ENCODE data around the gene NFE2L2.
"Not testable (repeated sequence)": the region's sequence is repeated elsewhere in the genome, so short reads cannot be mapped to it uniquely, and the experiment has no call there.

NFE2L2 gene

DNA sequence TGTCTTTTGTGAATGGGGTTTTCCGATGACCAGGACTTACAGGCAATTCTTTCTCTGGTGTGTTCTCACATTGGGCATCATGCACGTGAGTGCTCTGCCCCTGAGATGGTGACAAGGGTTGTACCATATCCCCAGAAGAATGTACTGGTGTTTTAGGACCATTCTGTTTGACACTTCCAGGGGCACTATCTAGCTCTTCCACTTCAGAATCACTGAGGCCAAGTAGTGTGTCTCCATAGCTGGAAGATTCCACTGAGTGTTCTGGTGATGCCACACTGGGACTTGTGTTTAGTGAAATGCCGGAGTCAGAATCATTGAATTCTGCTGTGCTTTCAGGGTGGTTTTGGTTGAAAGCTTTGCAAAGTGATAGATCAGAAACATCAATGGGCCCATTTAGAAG lies 33.3 kb downstream of the NFE2L2 start:
- no peak for DNase-seq

DNA sequence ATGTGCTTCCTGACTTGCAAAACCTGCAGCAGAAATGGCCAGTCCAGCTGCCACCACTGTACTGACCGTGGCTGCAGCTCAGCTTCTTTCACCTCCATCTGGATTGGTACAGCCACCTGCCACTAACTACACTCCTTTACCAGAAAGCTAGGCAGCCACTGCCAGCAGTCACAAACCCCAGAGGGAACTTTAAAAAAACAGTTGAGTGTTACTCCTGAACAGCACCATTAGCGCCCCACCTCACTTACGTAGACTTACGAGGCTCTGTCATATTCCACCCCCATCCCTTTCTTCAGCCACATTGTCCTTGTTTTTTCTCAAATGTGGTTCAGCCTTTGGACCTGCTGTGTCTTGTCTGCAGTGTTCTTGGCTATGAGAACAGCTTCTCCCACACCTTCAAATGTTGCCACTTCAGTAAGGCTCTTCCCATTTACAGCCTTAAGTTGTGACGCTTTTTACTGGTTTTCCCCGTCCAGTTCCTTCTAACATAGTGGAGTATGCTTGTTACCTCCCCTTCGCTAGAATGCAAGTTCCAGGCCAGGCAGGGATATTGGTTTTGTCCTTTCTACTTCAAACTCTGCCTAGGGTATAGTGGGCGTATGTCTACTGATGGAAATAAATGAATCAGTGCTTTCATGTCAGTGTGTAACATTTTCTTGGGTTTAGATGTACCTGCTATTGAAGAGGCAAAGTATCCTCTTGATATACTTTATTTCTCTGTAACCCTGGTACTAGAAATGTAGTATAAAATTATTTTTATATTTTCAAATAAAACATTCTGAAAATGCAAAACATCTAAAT lies 34.9 kb downstream of the NFE2L2 start:
- no peak for DNase-seq

DNA sequence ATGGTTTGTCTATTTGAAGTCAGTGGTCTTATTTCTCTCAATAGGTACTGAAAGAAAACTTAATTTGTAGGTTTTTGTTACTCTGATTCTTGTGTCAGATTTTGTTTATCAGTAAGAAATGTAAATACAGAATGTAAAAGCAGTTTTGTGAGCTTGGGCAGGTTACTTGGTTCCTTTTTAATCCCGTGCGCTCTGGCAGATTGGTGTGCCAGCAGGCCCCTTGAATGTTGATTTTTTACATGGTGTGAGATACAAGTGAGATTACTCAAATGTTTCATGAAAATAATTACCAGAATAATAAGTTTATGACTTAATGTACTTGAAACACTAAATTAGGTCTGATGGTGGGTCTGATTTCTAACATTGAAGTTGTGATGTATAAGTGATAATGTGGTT lies 38.6 kb downstream of the NFE2L2 start:
- no peak for DNase-seq

DNA sequence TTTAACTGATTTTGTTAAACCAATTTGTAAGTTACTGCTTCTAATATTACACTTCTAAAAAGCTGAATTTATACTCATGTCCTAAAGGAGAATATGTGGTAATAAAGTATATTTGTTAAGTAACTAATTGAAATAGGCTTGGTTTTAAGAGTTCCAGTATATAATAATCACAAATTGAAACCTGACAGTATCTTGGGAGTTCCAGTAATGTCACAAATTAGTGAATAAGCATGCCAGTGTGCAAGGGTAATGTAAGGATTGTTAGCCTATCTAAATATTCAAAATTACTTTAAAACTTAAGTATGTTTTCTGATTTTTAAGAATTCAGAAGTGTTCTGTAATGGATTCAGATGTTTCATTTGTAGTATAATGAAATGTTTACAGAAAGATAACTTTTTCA lies 41.1 kb downstream of the NFE2L2 start:
- not testable (repeated sequence) for DNase-seq

DNA sequence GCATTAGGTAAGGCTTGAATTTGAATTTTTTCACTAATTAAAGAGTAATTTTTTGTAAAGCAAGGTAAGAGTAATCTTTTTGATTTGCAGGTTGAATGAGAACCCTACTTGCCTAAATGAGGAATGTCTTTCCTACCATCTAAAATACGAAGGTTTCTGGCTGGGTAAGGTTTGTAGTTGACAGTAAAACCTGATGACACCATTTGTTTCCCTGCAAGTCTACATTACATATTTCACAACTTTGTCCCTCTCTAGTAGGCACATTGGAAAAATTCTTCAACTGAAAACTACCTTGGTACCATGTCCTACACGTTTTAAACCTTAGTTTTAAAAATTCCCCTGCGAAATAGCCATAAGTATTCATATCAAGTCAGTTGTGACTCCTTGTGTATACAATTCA lies 42.6 kb downstream of the NFE2L2 start:
- no peak for DNase-seq

DNA sequence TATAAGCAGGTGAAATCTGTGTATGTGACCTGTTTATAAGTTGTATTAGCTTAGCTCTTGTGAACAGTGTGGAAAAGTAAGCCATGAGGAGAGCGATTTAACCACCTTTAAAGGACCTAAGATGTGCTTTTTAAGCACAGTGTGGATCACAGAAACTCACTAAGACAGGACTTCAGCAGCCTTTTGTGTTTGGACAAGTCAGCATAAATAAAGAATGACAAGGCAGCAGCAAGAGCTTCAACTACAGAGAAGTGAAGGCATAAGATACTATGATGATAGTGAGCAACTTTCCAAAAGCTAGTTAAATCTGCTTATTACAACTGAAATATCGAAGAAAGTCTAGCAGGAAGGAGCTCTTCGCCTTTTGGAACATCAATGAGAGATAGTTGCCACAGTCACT lies 43.0 kb downstream of the NFE2L2 start:
- no peak for DNase-seq

DNA sequence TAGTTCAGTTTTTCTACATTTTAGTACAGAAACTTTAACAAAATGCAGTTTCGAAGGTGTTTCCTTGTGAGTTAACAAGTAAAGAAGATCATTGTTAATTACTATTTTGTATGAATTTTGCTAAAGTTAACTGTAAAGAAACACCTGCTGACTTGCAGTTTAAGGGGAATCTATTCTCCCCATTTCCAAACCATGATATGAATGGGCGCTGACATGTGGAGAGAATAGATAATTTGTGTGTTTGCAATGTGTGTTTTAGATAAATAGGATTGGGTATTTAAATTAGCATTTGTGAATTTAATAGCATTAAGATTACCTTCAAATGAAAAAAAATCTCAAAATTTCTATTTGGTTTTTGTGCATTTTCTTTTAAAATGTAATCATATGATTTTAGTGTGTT lies 44.7 kb downstream of the NFE2L2 start:
- DNase-seq = not testable (repeated sequence)

DNA sequence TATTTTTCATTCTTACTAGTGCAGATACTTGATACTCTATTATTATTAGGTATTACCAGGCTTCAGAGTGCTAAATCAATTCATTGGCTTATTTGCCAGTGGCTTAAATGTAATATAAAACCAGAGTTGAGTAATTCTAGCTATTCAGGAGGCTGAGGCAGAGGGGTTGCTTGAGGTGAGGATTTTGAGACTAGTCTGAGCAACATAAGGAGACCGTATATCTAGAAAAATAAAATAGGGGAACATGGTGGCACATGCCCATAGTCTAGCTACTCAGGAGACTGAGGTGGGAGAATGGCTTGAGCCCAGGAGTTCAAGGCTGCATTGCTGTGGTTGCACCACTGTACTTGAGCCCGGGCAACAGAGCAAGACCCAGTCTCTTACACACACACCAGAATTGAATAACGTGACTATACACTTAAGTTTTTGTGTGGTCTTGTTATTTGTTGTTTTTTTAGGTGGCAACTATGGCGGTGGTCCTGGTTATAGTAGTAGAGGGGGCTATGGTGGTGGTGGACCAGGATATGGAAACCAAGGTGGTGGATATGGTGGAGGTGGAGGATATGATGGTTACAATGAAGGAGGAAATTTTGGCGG lies 47.2 kb downstream of the NFE2L2 start:
- no peak for DNase-seq

DNA sequence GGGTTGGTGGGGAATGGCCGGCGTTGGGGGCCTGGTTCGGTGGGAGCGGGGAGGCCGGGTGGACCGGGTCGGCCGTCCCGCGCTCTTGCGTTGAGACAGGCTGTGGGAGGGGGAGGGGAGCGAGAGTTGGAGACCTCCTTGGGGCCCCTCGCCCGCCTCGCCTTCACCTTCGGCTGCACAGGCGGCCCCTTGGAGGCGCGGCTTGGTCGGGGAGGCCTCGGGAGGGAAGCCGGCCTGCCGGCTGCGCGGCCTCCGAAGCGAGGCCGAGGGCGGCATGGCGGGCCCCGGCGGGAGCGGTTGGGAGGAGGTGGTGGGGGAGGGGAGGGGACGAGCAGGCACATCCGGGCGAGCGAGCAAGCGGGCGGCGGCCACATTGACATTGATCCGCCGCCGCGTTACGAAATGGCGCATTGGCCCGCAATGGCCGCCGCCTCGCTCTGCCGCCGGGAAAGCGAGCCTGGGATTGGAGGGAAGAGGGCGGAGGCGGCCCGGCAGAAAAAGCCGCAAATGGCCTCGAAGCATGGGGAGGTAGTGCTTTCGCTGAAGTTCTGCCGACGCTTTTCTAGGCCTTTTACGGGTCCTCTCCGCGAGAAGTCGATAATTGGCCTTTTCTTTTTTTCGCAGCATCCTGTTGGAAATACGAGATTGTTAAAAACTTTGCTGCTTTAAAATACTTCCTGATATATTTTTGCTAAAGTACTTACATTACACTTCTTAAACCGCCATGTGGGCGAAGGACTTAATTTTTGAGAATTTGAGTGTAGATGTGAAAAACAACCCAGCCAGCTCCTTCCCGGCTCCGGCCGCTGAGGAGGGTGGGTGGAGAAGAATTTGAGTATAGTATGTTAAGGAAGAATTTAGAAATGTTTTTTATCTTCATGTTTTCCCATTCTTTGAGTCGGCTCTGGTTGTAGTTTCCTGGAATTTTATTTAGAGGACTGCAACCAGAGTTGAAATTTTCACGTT lies 51.4 kb downstream of the NFE2L2 start:
- peak; percentile 90 for DNase-seq

DNA sequence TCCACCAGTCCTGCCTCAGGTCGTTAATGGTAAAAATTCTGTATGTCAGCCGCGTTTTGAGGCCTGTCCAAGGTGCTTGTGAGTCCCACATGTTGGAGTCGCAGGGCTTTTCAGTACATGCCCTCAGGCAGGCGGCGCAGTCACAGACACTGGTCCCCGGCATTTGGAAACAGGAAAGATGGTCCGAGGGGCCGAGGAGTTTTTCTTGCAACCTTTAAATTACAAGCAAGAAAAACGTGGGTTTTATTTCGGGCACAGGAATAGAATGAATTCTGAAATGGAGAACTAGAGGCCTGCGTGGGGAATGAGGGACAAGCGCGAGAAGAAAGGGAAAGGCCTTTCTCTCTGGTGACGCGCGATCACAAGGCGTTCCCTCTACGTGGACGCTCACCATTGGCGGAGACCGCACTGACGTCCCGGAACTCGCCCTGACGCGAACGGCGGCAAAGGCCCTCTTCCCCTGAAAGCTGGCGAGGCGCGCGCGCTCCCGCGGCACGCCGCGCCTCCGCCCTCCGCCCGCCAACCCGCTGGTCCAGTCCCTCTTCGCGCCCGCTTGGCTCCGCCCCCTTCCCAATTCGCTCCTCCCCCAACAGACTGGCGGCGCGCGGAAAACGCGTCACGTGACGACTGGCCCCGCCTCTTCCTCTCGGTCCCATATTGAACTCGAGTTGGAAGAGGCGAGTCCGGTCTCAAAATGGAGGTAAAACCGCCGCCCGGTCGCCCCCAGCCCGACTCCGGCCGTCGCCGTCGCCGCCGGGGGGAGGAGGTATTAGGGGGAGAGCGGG lies 52.2 kb downstream of the NFE2L2 start, which contains the start of gene HNRNPA3:
HNRNPA3 (plus strand) TSS at position 689 of the 785 bp plus-strand sequence; CDS start at position 695, 6 bp downstream.
- peak; percentile 100 for DNase-seq

DNA sequence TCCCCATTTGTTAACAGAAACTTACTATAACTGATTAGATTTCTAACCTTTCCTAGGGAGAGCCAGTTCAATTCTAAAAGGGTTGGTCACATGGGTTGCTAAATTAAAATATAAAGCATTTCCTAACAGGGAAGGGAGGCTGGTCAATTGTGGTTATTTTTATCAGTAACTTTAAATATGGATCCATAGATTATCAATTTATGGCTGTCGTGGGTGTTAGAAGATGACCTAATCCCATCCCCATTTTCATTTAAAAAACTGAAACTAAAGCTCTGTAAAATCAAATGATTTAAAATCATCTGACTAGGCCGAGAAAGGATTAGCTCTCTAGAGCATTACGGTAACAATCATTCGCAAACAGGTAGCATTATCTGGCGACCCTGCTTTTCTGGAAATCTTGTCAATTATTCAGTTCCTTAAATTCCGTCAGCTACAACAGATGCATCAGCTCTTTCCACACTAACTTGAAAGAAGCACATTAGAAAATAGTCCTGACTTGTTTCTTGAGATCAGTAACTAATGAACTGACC lies 52.9 kb downstream of the NFE2L2 start:
- DNase-seq = no peak

DNA sequence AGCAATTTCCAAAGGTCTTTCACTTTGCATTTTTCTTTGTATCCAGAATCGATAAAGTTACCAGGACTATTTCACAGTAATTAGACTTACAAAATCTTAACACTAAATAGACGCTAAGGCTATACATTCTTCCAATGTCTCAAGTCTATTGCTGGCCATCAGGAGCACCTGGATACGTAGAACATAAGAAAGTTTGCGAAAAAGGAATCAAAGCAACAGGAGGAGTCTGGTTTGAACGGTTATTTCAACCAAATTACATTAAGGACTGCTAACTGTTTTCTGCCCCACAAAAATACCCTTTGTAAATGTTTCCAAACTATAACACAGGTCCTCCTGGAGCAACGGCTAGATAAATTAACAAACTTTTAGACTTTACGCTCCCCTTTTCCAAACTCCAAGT lies 53.4 kb downstream of the NFE2L2 start:
- no peak for DNase-seq

DNA sequence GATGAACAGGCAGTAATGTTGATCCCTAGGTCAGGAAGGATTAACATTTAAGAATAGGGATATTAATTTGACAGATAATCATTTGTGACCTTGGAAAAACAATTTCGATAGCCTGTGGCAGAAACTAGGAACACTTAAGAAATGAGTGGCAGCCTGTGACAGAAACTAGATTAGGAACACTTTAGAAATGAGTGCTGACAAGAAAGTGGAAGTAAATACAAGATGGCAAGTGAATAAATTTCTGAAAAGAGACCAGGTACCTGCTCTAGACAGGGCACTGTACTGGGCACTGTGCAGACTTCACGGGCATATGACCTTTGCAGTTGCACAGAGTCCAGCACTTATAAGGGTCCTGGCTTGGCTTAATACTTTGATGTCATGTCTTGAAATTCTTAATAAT lies 57.4 kb downstream of the NFE2L2 start:
- no peak for DNase-seq

DNA sequence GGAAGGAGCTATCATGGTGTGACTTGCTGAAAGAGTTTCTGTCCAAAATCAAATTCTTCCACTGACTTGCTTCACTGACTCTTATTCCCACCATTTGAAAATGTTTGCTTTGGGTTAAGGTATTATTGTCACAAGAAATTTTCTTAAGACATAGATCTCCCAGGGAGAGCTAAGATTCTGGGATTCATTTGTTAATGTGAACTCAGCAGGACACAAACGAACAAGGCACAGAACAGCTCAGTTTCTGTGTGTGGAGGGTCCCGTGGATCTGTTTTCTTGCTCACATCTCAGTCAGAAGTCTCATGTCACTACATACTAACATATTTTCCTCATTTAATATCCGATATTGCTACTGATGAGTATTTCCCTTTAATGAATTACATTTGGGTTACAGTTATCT lies 60.1 kb downstream of the NFE2L2 start:
- no peak for DNase-seq

DNA sequence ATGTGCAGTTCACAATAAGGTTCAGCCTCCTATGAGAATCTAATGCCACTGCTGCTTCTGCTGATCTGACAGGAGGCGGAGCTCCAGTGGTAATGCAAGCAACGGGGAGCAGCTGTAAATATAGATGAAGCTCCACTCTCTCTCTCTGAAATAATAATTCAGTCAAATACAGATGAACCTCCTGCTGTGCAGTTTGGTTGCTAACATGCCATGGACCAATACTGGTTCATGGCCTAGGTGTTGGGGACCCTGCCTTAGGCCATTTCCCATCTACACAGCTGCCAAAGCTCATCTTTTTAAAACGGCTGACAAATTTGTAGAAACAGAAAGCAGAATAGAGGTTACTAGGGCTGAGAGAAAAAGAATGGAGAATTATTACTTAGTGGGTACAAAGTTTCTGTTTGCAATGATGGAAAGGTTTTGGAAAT lies 62.6 kb downstream of the NFE2L2 start:
- DNase-seq = no peak

DNA sequence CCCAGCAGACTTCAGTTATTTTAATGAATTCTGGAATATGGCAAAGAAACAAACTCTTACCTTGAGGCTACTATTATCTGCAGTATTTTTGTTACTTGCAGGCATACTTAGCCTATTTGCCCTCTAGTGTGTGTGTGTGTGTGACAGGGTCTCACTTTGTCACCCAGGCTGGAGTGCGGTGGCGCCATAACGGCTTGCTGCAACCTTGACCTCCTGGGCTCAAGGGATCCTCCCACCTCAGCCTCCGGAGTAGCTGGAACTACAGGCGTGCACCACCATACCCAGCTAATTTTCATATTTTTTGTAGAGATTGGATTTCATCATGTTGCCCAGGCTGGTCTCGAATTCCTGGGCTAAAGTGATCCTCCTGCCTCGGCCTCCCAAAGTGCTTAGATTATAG lies 64.1 kb downstream of the NFE2L2 start:
- not testable (repeated sequence) for DNase-seq

DNA sequence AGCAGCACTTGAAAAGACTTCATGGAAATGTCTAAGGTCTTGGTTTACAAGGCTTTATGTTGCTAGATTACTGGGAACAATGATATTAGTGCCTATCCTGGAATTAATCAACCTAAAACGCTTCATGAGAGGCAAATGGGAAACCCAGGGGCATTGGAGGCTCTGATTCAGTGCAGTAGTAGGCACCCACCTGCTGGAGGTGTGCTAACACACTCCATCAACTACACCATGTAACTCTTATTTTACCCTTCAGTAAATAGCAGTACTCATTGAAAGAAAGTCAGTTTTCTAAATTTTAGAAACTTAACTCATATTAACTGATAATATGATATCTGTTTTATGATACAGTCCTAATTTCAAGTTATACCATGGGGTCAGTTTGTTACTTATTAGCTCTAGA lies 69.3 kb downstream of the NFE2L2 start:
- no peak for DNase-seq

DNA sequence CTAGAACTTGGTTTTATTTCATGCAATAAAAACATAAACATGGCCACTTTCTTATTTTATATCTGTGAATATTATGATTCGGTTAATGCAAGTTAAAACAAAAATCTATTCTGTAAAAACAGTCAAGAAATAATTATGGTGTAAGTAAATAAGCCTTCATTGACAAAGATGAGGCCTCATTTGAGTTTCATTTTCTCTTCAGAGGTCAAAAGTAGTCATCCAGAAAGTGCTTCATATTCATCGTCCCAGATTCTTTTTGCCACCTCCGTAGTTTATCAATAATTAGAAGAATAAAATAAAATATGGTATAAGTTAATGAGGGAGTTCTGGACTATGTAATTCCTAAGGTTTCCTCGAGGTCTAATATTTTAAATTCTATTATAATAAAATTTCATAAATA lies 71.3 kb downstream of the NFE2L2 start:
- no peak for DNase-seq

DNA sequence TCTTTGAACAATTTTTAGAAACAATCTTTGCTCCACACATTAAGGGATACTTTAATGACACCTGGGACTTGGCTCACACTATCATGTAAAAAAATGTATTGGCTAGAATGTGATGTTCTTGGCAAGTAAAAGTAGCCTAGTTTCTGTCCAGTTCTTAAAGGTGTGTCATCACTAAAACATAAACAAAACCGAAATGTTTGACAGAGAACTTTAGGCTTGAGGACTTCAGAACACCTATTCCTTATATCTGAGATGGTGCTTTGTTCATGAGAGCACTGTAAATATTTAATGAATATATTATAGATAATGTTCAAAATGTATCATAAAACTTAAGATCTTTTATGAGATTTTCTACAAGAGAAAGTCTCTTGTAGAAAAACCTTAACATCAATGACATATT lies 71.7 kb downstream of the NFE2L2 start:
- DNase-seq = no peak

DNA sequence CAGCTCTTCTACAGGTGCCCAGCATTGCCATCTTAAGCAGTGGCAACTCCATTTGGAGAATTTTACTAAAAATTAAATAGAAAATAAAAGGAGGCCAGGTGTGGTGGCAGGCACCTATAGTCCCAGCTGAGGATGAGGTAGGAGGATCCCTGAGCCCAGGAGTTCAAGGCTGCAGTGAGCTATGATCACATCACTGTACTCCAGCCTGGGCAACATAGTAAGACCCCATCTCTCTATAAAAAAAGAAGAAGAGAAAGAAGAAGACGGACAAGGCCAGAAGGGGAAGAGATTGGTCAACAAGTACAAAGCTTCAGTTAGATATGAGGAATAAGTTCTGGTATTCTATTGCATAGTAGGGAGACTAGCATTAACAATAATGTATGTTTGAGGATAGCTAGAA lies 73.6 kb downstream of the NFE2L2 start:
- no peak for DNase-seq

DNA sequence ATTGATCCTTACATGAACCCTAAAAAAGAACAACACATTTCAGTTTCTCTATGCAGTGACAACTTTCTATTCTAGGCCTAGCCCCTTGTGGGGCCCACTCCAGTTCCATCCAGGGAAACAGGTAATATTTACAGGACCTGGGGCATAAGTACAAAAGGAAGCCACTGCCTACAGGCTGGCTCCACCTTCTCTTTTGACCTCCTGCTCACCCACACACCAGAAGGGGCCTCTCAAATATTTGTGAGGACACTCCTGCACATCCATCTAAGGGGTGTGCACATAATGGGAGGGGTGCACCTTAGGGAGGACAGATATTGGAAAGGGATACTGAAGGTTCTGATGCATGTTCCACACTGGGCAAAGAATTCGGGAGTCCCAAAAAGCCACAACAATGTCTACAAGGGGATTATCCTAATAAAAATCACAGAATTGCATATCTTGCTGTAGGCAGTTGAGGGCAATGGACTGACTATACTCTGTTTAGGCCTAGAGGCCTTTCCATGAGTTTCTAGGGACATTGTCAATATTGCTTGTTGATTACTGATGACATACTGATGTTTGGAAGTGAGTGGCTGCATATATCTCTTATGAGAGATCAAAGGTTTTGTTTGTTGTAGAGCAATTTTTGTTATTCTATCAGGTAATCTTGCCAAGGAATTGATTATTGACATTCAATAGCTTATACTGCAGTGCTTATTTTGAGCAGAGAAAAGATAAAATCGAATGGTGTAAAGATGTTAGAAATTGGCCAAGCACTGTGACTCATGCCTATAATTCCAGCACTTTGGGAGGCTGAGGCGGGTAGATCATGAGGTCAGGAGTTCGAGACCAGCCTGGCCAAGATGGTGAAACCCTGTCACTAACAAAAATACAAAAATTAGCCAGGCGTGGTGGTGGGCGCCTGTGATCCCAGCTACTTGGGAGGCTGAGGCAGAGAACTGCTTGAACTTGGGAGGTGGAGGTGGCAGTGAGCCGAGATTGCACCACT lies 75.8 kb downstream of the NFE2L2 start:
- DNase-seq = no peak

Data from activated CD4-positive, alpha-beta T cell treated with anti-CD3 and anti-CD28 coated beads, Interleukin-2, amount 50 U/mL, for 1 hour (primary cell).